ENCODE data around the gene NEU4. TPM values are rescaled to one million over a fixed set of nuclear protein-coding genes. Genes with fewer than 3 reads are reported as not detected.

NEU4 gene
- total RNA-seq, 1 donor from 2014 or later, result not detected

GRCh38 chr2:241763551-241764274, 45.3 kb upstream of the NEU4 start:
- Mint-ChIP-seq H3K27me3 (ENCODE audit: unreplicated experiment) (no peaks in the 10 kb centered on the region), H3K9me3 (ENCODE audit: unreplicated experiment) (no peaks in the 10 kb centered on the region), H3K4me3 (ENCODE audit: unreplicated experiment) (no peak overlapping the region), H3K27ac (ENCODE audit: unreplicated experiment) (no peak overlapping the region), H3K36me3 (ENCODE audit: unreplicated experiment) (peaks cover 18% of the 10 kb centered on the region), H3K4me1 (ENCODE audit: unreplicated experiment) (peaks cover 5% of the 10 kb centered on the region)
- TF ChIP-seq CTCF (IDR thresholded peaks at IDR 0.05), result no peak
- DNase-seq (ENCODE audit: extremely low spot score, unreplicated experiment), result no peak

GRCh38 chr2:241764275-241765241, 44.4 kb upstream of the NEU4 start:
- Mint-ChIP-seq H3K27ac (ENCODE audit: unreplicated experiment) (no peak overlapping the region), H3K36me3 (ENCODE audit: unreplicated experiment) (peaks cover 14% of the 10 kb centered on the region), H3K9me3 (ENCODE audit: unreplicated experiment) (no peaks in the 10 kb centered on the region), H3K4me3 (ENCODE audit: unreplicated experiment) (no peak overlapping the region), H3K4me1 (ENCODE audit: unreplicated experiment) (peaks cover 3% of the 10 kb centered on the region), H3K27me3 (ENCODE audit: unreplicated experiment) (no peaks in the 10 kb centered on the region)
- no peak for DNase-seq (ENCODE audit: extremely low spot score, unreplicated experiment)
- TF ChIP-seq CTCF (IDR thresholded peaks at IDR 0.05), result no peak

GRCh38 chr2:241767464-241768250, 41.3 kb upstream of the NEU4 start:
- Mint-ChIP-seq H3K27me3 (ENCODE audit: unreplicated experiment) (no peaks in the 10 kb centered on the region), H3K27ac (ENCODE audit: unreplicated experiment) (no peak overlapping the region)
- peak; percentile 82 for DNase-seq (ENCODE audit: extremely low spot score, unreplicated experiment)

GRCh38 chr2:241768251-241768711, 40.7 kb upstream of the NEU4 start:
- no peaks in the 10 kb centered on the region for H3K36me3 Mint-ChIP-seq (ENCODE audit: unreplicated experiment)
- no peaks in the 10 kb centered on the region for H3K9me3 Mint-ChIP-seq (ENCODE audit: unreplicated experiment)
- H3K27me3 Mint-ChIP-seq (ENCODE audit: unreplicated experiment), result no peaks in the 10 kb centered on the region
- DNase-seq (ENCODE audit: extremely low spot score, unreplicated experiment), result peak; percentile 81
- H3K27ac Mint-ChIP-seq (ENCODE audit: unreplicated experiment), result no peak overlapping the region
- no peak overlapping the region for H3K4me3 Mint-ChIP-seq (ENCODE audit: unreplicated experiment)
- peaks cover 8% of the 10 kb centered on the region for H3K4me1 Mint-ChIP-seq (ENCODE audit: unreplicated experiment)
- no peak for TF ChIP-seq CTCF (IDR thresholded peaks at IDR 0.05)

More at GRCh38 chr2:241767464-241768250, 41.3 kb upstream of the NEU4 start:
- H3K4me1 Mint-ChIP-seq (ENCODE audit: unreplicated experiment), result peaks cover 8% of the 10 kb centered on the region
- H3K36me3 Mint-ChIP-seq (ENCODE audit: unreplicated experiment), result peaks cover 2% of the 10 kb centered on the region
- no peaks in the 10 kb centered on the region for H3K9me3 Mint-ChIP-seq (ENCODE audit: unreplicated experiment)
- TF ChIP-seq CTCF (IDR thresholded peaks at IDR 0.05), result no peak
- no peak overlapping the region for H3K4me3 Mint-ChIP-seq (ENCODE audit: unreplicated experiment)
